GM12878 (cell line): Measurements from ENCODE around the gene CNKSR1. TPM values are rescaled to one million over a fixed set of nuclear protein-coding genes. Genes with fewer than 3 reads are reported as not detected.

ENCODE experiments used
- BMI1 ChIP-seq: fragments of 450-650 bp; IDR thresholded peaks from 2 replicates; pipeline ENCODE4 v1.6.1; 2016; ENCODE audit warnings: mild to moderate bottlenecking, moderate library complexity, borderline replicate concordance
- CBFB ChIP-seq: IDR thresholded peaks from 2 replicates; pipeline ENCODE4 v1.6.1; 2016; ENCODE audit warnings: antibody characterized with exemption, low read depth
- CBX5 ChIP-seq: sonication (generic); IDR thresholded peaks from 2 replicates; pipeline ENCODE4 v1.6.1; 2016; ENCODE audit warnings: low read depth, moderate library complexity, mild to moderate bottlenecking, inconsistent platforms
- EED ChIP-seq: sonication (generic); IDR thresholded peaks from 2 replicates; pipeline ENCODE4 v1.6.1; 2016; ENCODE audit warnings: antibody characterized with exemption, low read depth
- EP300 ChIP-seq, 2 experiments: fragments of 150-350 bp in 1 of 2; IDR thresholded peaks; 2 replicates each; pipeline ENCODE4 v1.6.1; 2011 to 2012; ENCODE audit warnings: low read depth in 2 of 2, low read length in 2 of 2, borderline replicate concordance in 1 of 2, improper control_type of control experiment in 1 of 2, inconsistent platforms in 1 of 2; ENCODE audit not compliant: control insufficient read depth in 1 of 2
- FOXM1 ChIP-seq: IDR thresholded peaks from 2 replicates; pipeline ENCODE4 v1.6.1; 2012; ENCODE audit warnings: low read depth, mild to moderate bottlenecking, inconsistent platforms, low read length, moderate library complexity
- GATAD2B ChIP-seq: fragments of 450-650 bp; conservative IDR thresholded peaks from 2 replicates; pipeline ENCODE4 v1.6.1; 2017; ENCODE audit warnings: low read depth, mild to moderate bottlenecking, moderate library complexity
- HCFC1 ChIP-seq: fragments of 150-350 bp; IDR thresholded peaks from 2 replicates; pipeline ENCODE4 v1.6.1; 2014; ENCODE audit warnings: low read length
- IRF4 ChIP-seq: IDR thresholded peaks from 2 replicates; pipeline ENCODE4 v1.6.1; 2011; ENCODE audit warnings: low read depth, low read length
- NFXL1 ChIP-seq: fragments of 450-650 bp; IDR thresholded peaks from 2 replicates; pipeline ENCODE4 v1.6.1; 2017; ENCODE audit warnings: antibody characterized with exemption, mild to moderate bottlenecking, borderline replicate concordance
- PAX8 ChIP-seq: fragments of 450-650 bp; IDR thresholded peaks from 2 replicates; pipeline ENCODE4 v1.6.1; 2017; ENCODE audit warnings: mild to moderate bottlenecking, moderate library complexity
- PML ChIP-seq: IDR thresholded peaks from 2 replicates; pipeline ENCODE4 v1.6.1; 2012; ENCODE audit warnings: low read length, inconsistent platforms
- RBBP5 ChIP-seq: fragments of 200-600 bp; sonication (generic); conservative IDR thresholded peaks from 2 replicates; pipeline ENCODE4 v1.6.1; 2016
- RUNX3 ChIP-seq: IDR thresholded peaks from 2 replicates; pipeline ENCODE4 v1.6.1; 2012; ENCODE audit warnings: low read length, inconsistent platforms
- SRF ChIP-seq, 2 experiments: IDR thresholded peaks; 2 replicates each; pipeline ENCODE4 v1.6.1; 2011; ENCODE audit warnings: low read depth in 2 of 2, low read length in 2 of 2, mild to moderate bottlenecking in 1 of 2, moderate library complexity in 1 of 2
- STAT3 ChIP-seq: IDR thresholded peaks from 2 replicates; pipeline ENCODE4 v1.6.1; 2011; ENCODE audit warnings: low read depth, low read length, improper control_type of control experiment
- SUZ12 ChIP-seq: fragments of 200-600 bp; sonication (generic); IDR thresholded peaks from one replicate; pipeline ENCODE4 v1.6.1; 2018; ENCODE audit warnings: antibody characterized with exemption, mild to moderate bottlenecking; ENCODE audit not compliant: unreplicated experiment
- TARDBP ChIP-seq: IDR thresholded peaks from 2 replicates; pipeline ENCODE4 v1.6.1; 2016; ENCODE audit warnings: borderline replicate concordance
- YY1 ChIP-seq: IDR thresholded peaks from 2 replicates; pipeline ENCODE4 v1.6.1; 2011; ENCODE audit warnings: low read depth, mild to moderate bottlenecking, low read length
- ZNF622 ChIP-seq: fragments of 450-650 bp; IDR thresholded peaks from 2 replicates; pipeline ENCODE4 v1.6.1; 2017; ENCODE audit warnings: mild to moderate bottlenecking, inconsistent platforms
- polyA plus RNA-seq, 11 experiments: library from polyadenylated mRNA; depleted of rRNA in 4 of 11; unstranded in 6 of 11; stranded (reverse) in 5 of 11; fragments of >200 nt; fragmentation: Nextera tagmentation in 4 of 11; fragmentation: Illumina TruSeq in 1 of 11; extraction: Ambion mirVana in 4 of 11; extraction: Trizol in 1 of 11; gene quantifications; 1 replicate in 1 of 11; 2 replicates in 10 of 11; pipeline versions ENCODE4 v1.2.1 to v1.2.3, GENCODE V29; 2011 to 2016; ENCODE audit warnings: inconsistent platforms in 2 of 11, missing spikeins in 2 of 11, low read depth in 1 of 11
- total RNA-seq, 4 experiments: library from RNA; depleted of rRNA in 3 of 4; stranded (reverse); fragments of >200 nt in 3 of 4; fragmentation: Illumina TruSeq in 1 of 4; extraction: Trizol in 1 of 4; gene quantifications; 2 replicates each; pipeline versions ENCODE4 v1.2.1 to v1.2.3, GENCODE V29; 2013 to 2021
- TF ChIP-seq, protein P1 (sequence below): IDR thresholded peaks from 2 replicates; pipeline ENCODE4 v1.6.1; 2012; ENCODE audit warnings: low read length, inconsistent platforms
- TF ChIP-seq, protein P2 (sequence below): fragments of 450-650 bp; IDR thresholded peaks from 2 replicates; pipeline ENCODE4 v1.6.1; 2018; ENCODE audit warnings: mild to moderate bottlenecking, low read depth, moderate library complexity; ENCODE audit not compliant: partially characterized antibody
- TF ChIP-seq, protein P3 (sequence below): IDR thresholded peaks from 2 replicates; pipeline ENCODE4 v1.6.1; 2011; ENCODE audit warnings: borderline replicate concordance, low read depth, mild to moderate bottlenecking, moderate library complexity, low read length; ENCODE audit not compliant: insufficient read depth, poor library complexity, severe bottlenecking
- TF ChIP-seq, protein P4 (sequence below): IDR thresholded peaks from 2 replicates; pipeline ENCODE4 v1.6.1; 2012; ENCODE audit warnings: low read depth, low read length, improper control_type of control experiment
- TF ChIP-seq, protein P5 (sequence below): IDR thresholded peaks from 2 replicates; pipeline ENCODE4 v1.6.1; 2011; ENCODE audit warnings: low read depth, mild to moderate bottlenecking, low read length, moderate library complexity, borderline replicate concordance; ENCODE audit errors: extremely low read depth

The CNKSR1 gene
- total and polyA plus RNA-seq, 10 of the 15 experiments (the other 5 are each of a cell fraction or from before 2014, with no cell fraction given) = 0.06 to 1.2 (median 0.86) TPM

DNA sequence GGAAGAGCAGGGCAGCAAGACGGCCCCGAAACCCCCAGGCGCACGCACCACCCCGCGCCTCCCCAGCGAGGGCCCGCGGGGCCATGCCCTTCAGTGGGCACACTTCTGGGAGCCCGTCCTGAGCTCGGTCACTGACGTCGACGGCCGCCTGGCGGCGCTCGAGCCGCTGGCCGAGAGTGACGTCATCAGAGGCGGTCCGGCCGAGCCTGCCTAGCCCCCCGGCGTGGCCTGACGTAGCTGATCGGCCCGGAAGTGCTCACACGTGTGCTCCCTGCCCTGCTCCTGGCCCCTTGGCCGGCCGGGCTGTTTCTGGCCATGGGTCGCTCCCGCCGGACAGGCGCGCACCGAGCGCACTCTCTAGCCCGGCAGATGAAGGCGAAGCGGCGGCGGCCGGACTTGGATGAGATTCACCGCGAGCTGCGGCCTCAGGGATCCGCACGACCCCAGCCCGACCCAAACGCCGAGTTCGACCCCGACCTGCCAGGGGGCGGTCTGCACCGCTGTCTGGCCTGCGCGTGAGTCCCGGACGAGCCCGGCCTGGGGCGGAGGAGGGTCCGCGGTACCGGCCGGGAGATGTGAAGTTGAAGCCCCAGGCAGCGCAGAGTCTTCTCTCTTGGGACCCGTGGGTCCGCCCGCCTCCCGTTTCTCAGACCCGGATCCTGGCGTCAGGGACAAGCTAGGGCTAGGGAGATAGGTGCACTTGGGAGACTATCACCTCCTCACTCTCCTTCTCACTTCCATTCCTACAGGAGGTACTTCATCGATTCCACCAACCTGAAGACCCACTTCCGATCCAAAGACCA lies 7.4 kb upstream of the CNKSR1 start, which contains the start of gene ZNF593 (continued):
- TF ChIP-seq, protein P1, sequence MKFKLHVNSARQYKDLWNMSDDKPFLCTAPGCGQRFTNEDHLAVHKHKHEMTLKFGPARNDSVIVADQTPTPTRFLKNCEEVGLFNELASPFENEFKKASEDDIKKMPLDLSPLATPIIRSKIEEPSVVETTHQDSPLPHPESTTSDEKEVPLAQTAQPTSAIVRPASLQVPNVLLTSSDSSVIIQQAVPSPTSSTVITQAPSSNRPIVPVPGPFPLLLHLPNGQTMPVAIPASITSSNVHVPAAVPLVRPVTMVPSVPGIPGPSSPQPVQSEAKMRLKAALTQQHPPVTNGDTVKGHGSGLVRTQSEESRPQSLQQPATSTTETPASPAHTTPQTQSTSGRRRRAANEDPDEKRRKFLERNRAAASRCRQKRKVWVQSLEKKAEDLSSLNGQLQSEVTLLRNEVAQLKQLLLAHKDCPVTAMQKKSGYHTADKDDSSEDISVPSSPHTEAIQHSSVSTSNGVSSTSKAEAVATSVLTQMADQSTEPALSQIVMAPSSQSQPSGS = peak; percentile 68; the same call in 1 of the 2 replicates
- TF ChIP-seq PML (no peak; the same call in 1 of the 2 replicates), GATAD2B (peak; percentile 93; the same call in 1 of the 2 replicates), ZNF622 (no peak), SUZ12 (no peak), HCFC1 (no peak), YY1 (peak; percentile 79), RBBP5 (no peak), RUNX3 (peak; percentile 45; the same call in 1 of the 2 replicates), STAT3 (no peak), IRF4 (peak; percentile 56; the same call in 1 of the 2 replicates), CBFB (no peak), NFXL1 (peak; percentile 92), EP300 (IDR thresholded peaks at IDR 0.05; ENCODE audit: borderline replicate concordance in 1 of 2, control insufficient read depth in 1 of 2, low read depth in 2 of 2, low read length in 2 of 2) (no peak), PAX8 (no peak), EED (no peak), TARDBP (peak; percentile 31; the same call in 1 of the 2 replicates), CBX5 (no peak), BMI1 (no peak), FOXM1 (no peak), SRF (IDR thresholded peaks at IDR 0.05; ENCODE audit: low read depth in 2 of 2, low read length in 2 of 2) (0 out of 4 replicates have a peak, but pooled peaks of 1 of the 2 experiments have one; percentile 41)
- TF ChIP-seq, protein P2, sequence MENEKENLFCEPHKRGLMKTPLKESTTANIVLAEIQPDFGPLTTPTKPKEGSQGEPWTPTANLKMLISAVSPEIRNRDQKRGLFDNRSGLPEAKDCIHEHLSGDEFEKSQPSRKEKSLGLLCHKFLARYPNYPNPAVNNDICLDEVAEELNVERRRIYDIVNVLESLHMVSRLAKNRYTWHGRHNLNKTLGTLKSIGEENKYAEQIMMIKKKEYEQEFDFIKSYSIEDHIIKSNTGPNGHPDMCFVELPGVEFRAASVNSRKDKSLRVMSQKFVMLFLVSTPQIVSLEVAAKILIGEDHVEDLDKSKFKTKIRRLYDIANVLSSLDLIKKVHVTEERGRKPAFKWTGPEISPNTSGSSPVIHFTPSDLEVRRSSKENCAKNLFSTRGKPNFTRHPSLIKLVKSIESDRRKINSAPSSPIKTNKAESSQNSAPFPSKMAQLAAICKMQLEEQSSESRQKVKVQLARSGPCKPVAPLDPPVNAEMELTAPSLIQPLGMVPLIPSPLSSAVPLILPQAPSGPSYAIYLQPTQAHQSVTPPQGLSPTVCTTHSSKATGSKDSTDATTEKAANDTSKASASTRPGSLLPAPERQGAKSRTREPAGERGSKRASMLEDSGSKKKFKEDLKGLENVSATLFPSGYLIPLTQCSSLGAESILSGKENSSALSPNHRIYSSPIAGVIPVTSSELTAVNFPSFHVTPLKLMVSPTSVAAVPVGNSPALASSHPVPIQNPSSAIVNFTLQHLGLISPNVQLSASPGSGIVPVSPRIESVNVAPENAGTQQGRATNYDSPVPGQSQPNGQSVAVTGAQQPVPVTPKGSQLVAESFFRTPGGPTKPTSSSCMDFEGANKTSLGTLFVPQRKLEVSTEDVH = no peak
- TF ChIP-seq, protein P3, sequence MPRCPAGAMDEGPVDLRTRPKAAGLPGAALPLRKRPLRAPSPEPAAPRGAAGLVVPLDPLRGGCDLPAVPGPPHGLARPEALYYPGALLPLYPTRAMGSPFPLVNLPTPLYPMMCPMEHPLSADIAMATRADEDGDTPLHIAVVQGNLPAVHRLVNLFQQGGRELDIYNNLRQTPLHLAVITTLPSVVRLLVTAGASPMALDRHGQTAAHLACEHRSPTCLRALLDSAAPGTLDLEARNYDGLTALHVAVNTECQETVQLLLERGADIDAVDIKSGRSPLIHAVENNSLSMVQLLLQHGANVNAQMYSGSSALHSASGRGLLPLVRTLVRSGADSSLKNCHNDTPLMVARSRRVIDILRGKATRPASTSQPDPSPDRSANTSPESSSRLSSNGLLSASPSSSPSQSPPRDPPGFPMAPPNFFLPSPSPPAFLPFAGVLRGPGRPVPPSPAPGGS = no peak
- TF ChIP-seq, protein P4, sequence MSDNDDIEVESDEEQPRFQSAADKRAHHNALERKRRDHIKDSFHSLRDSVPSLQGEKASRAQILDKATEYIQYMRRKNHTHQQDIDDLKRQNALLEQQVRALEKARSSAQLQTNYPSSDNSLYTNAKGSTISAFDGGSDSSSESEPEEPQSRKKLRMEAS = peak; percentile 90
- TF ChIP-seq, protein P5, sequence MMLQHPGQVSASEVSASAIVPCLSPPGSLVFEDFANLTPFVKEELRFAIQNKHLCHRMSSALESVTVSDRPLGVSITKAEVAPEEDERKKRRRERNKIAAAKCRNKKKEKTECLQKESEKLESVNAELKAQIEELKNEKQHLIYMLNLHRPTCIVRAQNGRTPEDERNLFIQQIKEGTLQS = peak; percentile 38; the same call in 1 of the 2 replicates
